Mesothelial cell of epicardium (in vitro differentiated cells): Measurements from ENCODE around the gene TEAD4. TPM values are rescaled to one million over a fixed set of nuclear protein-coding genes. Genes with fewer than 3 reads are reported as not detected.

ENCODE experiments used
- DNase-seq, 2 experiments: peaks; one replicate each; pipeline ENCODE4 v3.0.0; 2021; ENCODE audit warnings: low spot score in 2 of 2; ENCODE audit not compliant: unreplicated experiment in 2 of 2
- H3K27ac Mint-ChIP-seq: 2 replicates; pipeline ENCODE4 v1.8.0; 2021; ENCODE audit warnings: mixed read lengths
- H3K27me3 Mint-ChIP-seq: 2 replicates; pipeline ENCODE4 v1.8.0; 2021; ENCODE audit warnings: low read depth, mixed read lengths
- H3K36me3 Mint-ChIP-seq: 2 replicates; pipeline ENCODE4 v1.8.0; 2021; ENCODE audit warnings: mixed read lengths
- H3K4me1 Mint-ChIP-seq: 2 replicates; pipeline ENCODE4 v1.8.0; 2021; ENCODE audit warnings: mixed read lengths
- H3K4me3 Mint-ChIP-seq: 2 replicates; pipeline ENCODE4 v1.8.0; 2021; ENCODE audit warnings: mild to moderate bottlenecking, moderate library complexity, mixed read lengths
- H3K9me3 Mint-ChIP-seq: 2 replicates; pipeline ENCODE4 v1.8.0; 2021; ENCODE audit warnings: mixed read lengths
- CTCF ChIP-seq: fragments of 200-600 bp; sonication (generic); IDR thresholded peaks from one replicate; pipeline ENCODE4 v1.5.0; 2021; ENCODE audit warnings: antibody characterized with exemption; ENCODE audit not compliant: unreplicated experiment
- total RNA-seq: library from RNA; stranded (reverse); gene quantifications from 3 replicates; pipeline ENCODE4 v1.2.1, GENCODE V29; 2021

Gene TEAD4
- total RNA-seq, 1 donor from 2014 or later: 32.3 TPM

GRCh38 chr12:3083921-3084347 is 124.7 kb downstream of the TEAD4 start:
- Mint-ChIP-seq H3K4me1 (peaks cover 44% of the 10 kb centered on the region), H3K9me3 (no peaks in the 10 kb centered on the region), H3K27ac (peak overlapping the region; percentile 14), H3K36me3 (peaks cover 10% of the 10 kb centered on the region), H3K27me3 (no peaks in the 10 kb centered on the region), H3K4me3 (no peak overlapping the region)
- TF ChIP-seq CTCF: no peak
- DNase-seq: no peak

- H3K36me3 Mint-ChIP-seq: peaks cover 10% of the 10 kb centered on the region
- no peak overlapping the region for H3K4me3 Mint-ChIP-seq
Observed at GRCh38 chr12:3084742-3085141, 125.5 kb downstream of the TEAD4 start.

GRCh38 chr12:3085341-3086139 is 126.3 kb downstream of the TEAD4 start:
- DNase-seq: no peak
- Mint-ChIP-seq H3K36me3 (peaks cover 10% of the 10 kb centered on the region), H3K9me3 (no peaks in the 10 kb centered on the region), H3K27me3 (no peaks in the 10 kb centered on the region), H3K4me3 (no peak overlapping the region), H3K4me1 (peaks cover 44% of the 10 kb centered on the region), H3K27ac (peak overlapping the region; percentile 48)
- TF ChIP-seq CTCF: no peak

More at GRCh38 chr12:3084742-3085141, 125.5 kb downstream of the TEAD4 start:
- Mint-ChIP-seq H3K9me3 (no peaks in the 10 kb centered on the region), H3K27ac (peak overlapping the region; percentile 76), H3K27me3 (no peaks in the 10 kb centered on the region), H3K4me1 (peaks cover 44% of the 10 kb centered on the region)
- DNase-seq: no peak
- no peak for TF ChIP-seq CTCF

GRCh38 chr12:3086211-3086610 is 127.0 kb downstream of the TEAD4 start:
- no peak for TF ChIP-seq CTCF
- Mint-ChIP-seq H3K9me3 (no peaks in the 10 kb centered on the region), H3K27ac (no peak overlapping the region), H3K4me3 (no peak overlapping the region), H3K27me3 (no peaks in the 10 kb centered on the region), H3K4me1 (peaks cover 43% of the 10 kb centered on the region), H3K36me3 (peaks cover 10% of the 10 kb centered on the region)
- DNase-seq: no peak

- Mint-ChIP-seq H3K4me1 (peaks cover 44% of the 10 kb centered on the region), H3K27me3 (no peaks in the 10 kb centered on the region), H3K9me3 (no peaks in the 10 kb centered on the region), H3K27ac (peak overlapping the region; percentile 26), H3K36me3 (peaks cover 10% of the 10 kb centered on the region), H3K4me3 (no peak overlapping the region)
- DNase-seq: no peak
- no peak for TF ChIP-seq CTCF
Observed at GRCh38 chr12:3086729-3087323, 127.6 kb downstream of the TEAD4 start.
